ENCODE data around the gene SELENOV.
"Not testable (repeated sequence)": the region's sequence is repeated elsewhere in the genome, so short reads cannot be mapped to it uniquely, and the experiment has no call there.

Gene SELENOV, protein sequence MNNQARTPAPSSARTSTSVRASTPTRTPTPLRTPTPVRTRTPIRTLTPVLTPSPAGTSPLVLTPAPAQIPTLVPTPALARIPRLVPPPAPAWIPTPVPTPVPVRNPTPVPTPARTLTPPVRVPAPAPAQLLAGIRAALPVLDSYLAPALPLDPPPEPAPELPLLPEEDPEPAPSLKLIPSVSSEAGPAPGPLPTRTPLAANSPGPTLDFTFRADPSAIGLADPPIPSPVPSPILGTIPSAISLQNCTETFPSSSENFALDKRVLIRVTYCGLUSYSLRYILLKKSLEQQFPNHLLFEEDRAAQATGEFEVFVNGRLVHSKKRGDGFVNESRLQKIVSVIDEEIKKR

DNA sequence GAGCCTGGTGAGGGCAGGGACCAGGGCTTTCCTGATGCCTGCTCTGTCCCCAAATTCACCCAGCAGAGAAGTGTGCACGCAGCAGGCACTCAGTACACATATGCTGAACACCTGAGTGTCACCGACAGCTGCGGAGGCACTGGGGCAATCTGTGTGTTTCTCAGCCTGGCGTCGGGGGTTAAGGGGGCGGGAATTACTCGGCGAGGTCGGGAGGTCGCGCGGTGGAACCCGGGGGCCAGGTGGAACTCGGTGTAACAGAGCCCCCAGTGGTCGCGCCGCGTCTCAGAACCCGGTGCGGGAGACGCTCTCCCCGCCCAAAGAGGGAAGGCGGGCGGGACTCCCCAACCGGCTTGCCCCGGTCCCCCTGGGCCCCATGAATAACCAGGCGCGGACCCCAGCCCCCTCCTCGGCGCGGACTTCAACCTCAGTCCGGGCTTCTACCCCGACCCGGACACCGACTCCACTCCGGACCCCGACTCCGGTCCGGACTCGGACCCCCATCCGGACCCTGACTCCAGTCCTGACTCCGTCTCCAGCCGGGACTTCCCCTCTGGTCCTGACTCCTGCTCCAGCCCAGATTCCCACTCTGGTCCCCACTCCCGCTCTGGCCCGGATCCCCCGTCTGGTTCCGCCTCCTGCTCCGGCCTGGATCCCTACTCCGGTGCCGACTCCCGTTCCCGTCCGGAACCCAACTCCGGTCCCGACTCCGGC is at the start of gene SELENOV:
Gene SELENOV (plus strand): TSS at position 300 of the 711 bp plus-strand sequence. CDS start 74 bp downstream, at position 374.
- Mint-ChIP-seq H3K36me3 (ENCODE audit: low read depth) (no peaks in the 10 kb centered on the region), H3K27me3 (peaks cover 48% of the 10 kb centered on the region), H3K4me3 (peak within 1 kb of the TSS; percentile 64), H3K9me3 (no peaks in the 10 kb centered on the region), H3K27ac (no peak within 1 kb of the TSS), H3K4me1 (peaks cover 8% of the 10 kb centered on the region)
- DNase-seq: peak; percentile 34
- peak; percentile 50 for ATAC-seq

DNA sequence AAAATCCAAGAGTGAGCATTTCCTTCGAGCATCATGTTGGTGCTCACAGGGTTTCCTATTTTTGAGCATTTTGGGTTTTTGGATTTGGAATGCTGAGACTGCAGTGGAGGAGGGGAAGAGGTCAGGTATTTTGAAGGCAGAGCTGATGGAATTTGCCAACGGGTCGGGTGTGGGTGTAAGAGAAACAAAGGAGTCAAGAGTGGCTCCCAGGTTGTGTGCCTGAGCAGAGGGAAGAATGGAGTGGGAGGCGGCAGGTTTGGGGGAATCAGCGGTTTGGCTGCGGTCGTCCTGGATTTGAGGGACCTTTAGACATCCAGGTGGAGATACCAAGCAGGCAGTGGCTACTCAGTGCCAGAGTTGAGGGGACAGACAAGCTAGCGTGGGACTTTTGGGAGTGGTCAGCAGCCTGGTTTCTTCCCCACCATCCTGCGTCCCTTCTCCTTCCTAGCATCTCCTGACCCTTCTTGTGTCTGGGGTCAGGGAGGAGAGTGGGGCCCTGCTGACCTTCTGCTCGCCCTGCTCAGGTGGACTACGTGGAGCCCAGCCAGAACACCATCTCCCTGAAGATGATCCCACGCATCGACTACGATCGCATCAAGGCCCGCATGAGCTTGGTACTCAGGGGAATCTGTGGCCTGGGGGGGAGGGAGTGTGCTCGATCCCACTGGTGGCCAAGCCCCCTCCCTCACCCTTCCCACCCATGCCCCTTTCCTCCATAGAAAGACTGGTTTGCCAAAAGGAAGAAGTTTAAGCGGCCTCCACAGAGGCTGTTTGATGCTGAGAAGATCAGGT is 48.8 kb upstream of the SELENOV start:
- peak overlapping the region; percentile 54 for H3K27ac Mint-ChIP-seq
- DNase-seq (no peak), ATAC-seq (no peak)
- H3K36me3 Mint-ChIP-seq (ENCODE audit: low read depth): peaks cover 57% of the 10 kb centered on the region
- H3K27me3 Mint-ChIP-seq: no peaks in the 10 kb centered on the region
- H3K9me3 Mint-ChIP-seq: no peaks in the 10 kb centered on the region
- H3K4me3 Mint-ChIP-seq: no peak overlapping the region
- H3K4me1 Mint-ChIP-seq: peaks cover 21% of the 10 kb centered on the region

DNA sequence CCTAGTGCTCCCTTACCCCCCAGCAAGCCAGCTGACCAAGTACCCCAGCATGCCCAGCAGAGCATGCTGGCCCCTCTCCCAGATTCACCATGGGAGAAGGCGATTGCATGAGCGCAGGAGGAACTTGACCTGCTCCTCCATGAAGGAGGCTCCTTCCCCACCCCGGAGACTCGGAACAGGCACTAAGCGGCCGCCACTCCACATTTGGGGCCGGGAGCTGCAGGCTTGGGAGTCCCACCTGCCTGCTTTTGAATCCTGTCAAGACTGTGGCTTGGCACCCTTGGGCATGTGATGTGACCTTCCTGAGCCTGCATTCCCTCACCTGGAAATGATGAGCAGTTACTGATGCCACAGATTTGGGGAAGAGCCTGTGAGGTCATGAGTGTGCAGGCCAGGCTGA is 47.0 kb upstream of the SELENOV start:
- ATAC-seq: no peak
- DNase-seq: no peak
- Mint-ChIP-seq H3K27me3 (no peaks in the 10 kb centered on the region), H3K27ac (peak overlapping the region; percentile 69), H3K9me3 (no peaks in the 10 kb centered on the region), H3K4me1 (peaks cover 33% of the 10 kb centered on the region), H3K36me3 (ENCODE audit: low read depth) (peaks cover 67% of the 10 kb centered on the region), H3K4me3 (no peak overlapping the region)

DNA sequence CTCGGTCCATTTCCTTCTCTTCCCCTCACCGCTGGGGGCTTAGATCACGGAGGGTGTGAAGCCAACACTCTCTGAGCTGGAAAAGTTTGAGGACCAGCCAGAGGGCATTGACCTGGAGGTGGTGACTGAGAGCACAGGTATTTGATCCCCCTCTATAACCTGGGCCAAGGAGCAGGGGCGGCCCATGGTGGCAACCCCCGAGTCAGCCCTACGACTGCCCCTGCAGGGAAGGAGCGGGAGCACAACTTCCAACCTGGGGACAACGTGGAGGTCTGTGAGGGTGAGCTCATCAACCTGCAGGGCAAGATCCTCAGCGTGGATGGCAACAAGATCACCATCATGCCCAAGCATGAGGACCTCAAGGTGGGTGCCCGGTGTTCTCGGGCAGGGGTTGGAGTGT is 45.9 kb upstream of the SELENOV start:
- Mint-ChIP-seq H3K36me3 (ENCODE audit: low read depth) (peaks cover 61% of the 10 kb centered on the region), H3K4me1 (peaks cover 33% of the 10 kb centered on the region), H3K4me3 (no peak overlapping the region), H3K27ac (peak overlapping the region; percentile 67), H3K9me3 (no peaks in the 10 kb centered on the region), H3K27me3 (no peaks in the 10 kb centered on the region)
- no peak for DNase-seq
- ATAC-seq: no peak

DNA sequence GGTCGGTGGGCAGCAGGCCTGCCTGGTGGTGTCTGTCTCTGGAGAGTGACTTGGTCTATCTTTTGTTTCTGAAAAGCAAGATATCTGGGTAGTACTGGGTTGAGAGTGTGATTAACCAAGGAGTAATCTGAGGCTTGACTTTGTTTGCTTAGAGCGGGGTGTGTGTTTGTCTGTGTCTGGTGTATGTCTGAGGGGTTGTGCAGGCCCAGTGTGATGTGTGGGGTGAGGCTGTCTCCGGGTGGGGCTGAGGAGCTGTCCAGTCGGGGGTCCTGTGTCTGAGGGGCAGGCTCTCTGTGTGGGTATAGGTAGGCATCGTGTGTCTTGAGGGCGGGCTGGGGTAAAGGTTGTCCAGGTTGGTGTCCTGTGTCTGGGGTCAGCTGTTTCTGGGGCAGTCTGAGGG is 45.4 kb upstream of the SELENOV start:
- peaks cover 33% of the 10 kb centered on the region for H3K4me1 Mint-ChIP-seq
- peak overlapping the region; percentile 67 for H3K27ac Mint-ChIP-seq
- DNase-seq (no peak), ATAC-seq (no peak)
- H3K27me3 Mint-ChIP-seq: no peaks in the 10 kb centered on the region
- H3K4me3 Mint-ChIP-seq: no peak overlapping the region
- peaks cover 64% of the 10 kb centered on the region for H3K36me3 Mint-ChIP-seq (ENCODE audit: low read depth)
- H3K9me3 Mint-ChIP-seq: no peaks in the 10 kb centered on the region

DNA sequence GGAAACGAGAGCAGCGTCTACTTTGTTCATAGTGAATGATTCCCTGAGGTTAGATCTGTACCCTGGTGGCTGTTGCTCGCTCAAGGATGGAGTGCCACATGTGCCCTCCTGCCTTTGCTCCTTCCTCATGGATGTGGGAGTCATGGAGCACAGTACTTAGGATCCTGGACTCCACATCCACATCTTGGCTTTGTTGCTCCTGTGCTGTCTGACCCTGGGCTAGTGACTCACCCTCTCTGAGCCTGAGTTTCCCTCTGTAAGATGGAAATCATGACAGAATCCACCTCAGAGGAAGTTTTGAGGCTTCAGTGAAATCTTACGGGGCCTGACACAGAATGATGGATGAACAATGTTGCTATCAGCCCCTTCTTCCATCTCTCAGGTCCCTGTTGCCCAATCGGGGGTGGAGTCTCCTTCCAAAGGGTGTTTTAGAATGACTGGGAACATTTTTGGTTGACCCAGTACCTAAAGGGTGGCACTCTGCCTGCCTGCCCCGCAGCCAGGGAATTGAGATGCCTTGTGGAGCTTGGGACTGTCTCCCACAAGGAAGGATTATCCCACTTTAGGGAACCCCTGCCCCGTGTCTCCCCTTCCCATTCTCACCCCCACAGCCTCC is 44.1 kb upstream of the SELENOV start:
- no peaks in the 10 kb centered on the region for H3K27me3 Mint-ChIP-seq
- ATAC-seq (peak; percentile 84), DNase-seq (no peak)
- peaks cover 62% of the 10 kb centered on the region for H3K36me3 Mint-ChIP-seq (ENCODE audit: low read depth)
- peaks cover 33% of the 10 kb centered on the region for H3K4me1 Mint-ChIP-seq
- H3K27ac Mint-ChIP-seq: peak overlapping the region; percentile 90
- no peaks in the 10 kb centered on the region for H3K9me3 Mint-ChIP-seq
- H3K4me3 Mint-ChIP-seq: no peak overlapping the region

DNA sequence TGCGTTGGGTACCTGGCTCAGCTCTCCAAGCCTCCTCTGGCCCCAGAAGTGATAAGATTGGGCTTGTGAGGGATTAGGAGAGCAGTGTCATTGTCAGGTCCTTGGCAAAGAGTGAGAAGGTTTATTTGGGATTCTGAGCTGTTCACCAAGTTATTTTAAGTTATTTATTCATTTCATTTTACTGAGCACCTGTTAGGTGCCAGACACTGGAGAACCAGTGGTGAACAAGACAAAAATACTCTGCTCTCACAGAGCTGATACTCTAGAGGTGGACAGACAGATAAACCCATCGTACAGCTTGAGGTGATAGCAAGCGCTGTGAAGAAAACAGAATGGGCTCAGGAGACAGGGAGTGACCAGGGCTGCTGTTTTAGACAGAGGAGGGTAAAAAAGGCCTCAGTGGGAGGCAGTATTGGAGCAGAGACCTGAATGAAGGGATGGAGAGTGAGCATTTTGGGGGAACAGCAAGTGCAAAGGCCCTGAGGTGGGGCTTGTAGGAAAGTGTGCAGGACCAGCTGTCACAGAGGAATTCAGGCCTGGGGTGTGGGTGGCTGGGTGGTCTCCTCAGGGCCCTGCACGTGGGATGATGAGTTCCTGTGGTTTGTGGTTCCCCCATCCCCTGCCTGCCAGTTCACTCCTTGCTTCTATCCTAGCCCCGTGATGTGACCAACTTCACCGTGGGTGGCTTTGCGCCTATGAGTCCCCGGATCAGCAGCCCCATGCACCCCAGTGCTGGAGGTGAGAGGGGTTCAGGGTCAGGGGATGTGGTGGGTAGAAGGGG is 43.0 kb upstream of the SELENOV start:
- peak; percentile 35 for DNase-seq
- peaks cover 60% of the 10 kb centered on the region for H3K36me3 Mint-ChIP-seq (ENCODE audit: low read depth)
- ATAC-seq: no peak
- no peaks in the 10 kb centered on the region for H3K27me3 Mint-ChIP-seq
- peaks cover 33% of the 10 kb centered on the region for H3K4me1 Mint-ChIP-seq
- peak overlapping the region; percentile 90 for H3K27ac Mint-ChIP-seq
- no peak overlapping the region for H3K4me3 Mint-ChIP-seq
- H3K9me3 Mint-ChIP-seq: no peaks in the 10 kb centered on the region

DNA sequence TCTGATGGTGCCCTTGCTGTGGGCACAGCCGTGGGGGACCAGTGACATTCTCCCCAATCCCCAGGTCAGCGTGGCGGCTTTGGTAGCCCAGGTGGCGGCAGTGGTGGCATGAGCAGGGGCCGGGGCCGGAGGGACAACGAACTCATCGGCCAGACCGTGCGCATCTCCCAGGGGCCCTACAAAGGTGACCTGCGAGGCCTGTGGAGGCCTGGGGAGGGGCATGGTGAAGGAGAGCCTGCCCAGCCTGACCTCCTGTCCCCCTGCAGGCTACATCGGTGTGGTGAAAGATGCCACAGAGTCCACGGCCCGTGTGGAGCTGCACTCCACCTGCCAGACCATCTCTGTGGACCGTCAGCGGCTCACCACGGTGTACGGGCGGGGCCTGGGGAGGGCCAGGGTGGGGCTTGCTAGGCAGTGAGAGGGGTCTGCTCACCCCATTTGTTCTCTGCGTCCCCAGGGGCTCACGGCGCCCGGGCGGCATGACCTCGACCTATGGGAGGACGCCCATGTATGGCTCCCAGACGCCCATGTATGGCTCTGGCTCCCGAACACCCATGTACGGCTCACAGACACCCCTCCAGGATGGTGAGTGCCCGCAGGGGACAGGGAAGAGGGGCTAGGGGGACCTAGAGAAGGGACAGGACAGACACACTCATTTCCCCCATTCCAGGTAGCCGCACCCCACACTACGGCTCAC is 42.0 kb upstream of the SELENOV start:
- no peak overlapping the region for H3K4me3 Mint-ChIP-seq

DNA sequence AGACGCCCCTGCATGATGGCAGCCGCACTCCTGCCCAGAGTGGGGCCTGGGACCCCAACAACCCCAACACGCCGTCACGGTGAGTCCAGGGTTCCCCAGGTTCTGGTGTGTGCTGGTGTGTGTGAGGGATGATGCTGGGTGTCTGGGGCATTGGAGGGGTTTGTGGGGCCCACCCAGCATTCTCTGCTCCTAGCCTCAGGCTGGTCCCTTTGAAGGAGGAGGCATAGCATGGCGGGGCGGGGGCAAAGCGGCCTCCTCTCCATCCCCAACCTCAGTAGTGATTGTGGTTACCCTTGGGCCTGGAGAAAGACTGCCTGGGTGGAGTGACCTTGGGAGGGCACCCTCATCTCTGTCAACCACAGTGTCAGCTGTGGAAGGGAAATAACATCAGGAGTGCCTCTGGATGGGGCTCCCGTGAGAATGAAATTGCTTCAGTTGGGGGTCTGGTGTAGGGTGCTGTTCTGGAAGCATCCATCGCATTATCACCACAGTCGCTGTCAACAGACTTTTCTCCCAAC is 41.4 kb upstream of the SELENOV start:
- Mint-ChIP-seq H3K9me3 (no peaks in the 10 kb centered on the region), H3K4me1 (peaks cover 33% of the 10 kb centered on the region), H3K27ac (no peak overlapping the region), H3K27me3 (no peaks in the 10 kb centered on the region), H3K4me3 (no peak overlapping the region), H3K36me3 (ENCODE audit: low read depth) (peaks cover 58% of the 10 kb centered on the region)
- DNase-seq (no peak), ATAC-seq (no peak)

More for the DNA sequence above, 42.0 kb upstream of the SELENOV start:
- peaks cover 62% of the 10 kb centered on the region for H3K36me3 Mint-ChIP-seq (ENCODE audit: low read depth)
- H3K4me1 Mint-ChIP-seq: peaks cover 33% of the 10 kb centered on the region
- H3K9me3 Mint-ChIP-seq: no peaks in the 10 kb centered on the region
- no peaks in the 10 kb centered on the region for H3K27me3 Mint-ChIP-seq
- ATAC-seq (no peak), DNase-seq (no peak)
- peak overlapping the region; percentile 90 for H3K27ac Mint-ChIP-seq

DNA sequence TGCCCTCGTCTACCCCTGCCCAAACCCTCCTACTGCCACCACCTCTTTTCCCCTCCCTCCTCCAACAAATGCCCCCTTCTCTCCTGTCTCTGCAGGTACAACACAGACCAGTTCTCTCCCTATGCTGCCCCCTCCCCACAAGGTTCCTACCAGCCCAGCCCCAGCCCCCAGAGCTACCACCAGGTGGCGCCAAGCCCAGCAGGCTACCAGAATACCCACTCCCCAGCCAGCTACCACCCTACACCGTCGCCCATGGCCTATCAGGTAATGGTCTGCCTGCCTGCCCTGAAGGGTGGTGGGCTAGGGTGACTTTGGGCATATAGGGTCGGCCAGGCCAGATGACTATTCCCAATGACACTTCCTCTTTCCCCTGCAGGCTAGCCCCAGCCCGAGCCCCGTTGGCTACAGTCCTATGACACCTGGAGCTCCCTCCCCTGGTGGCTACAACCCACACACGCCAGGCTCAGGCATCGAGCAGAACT is 40.8 kb upstream of the SELENOV start:
- ATAC-seq: peak; percentile 16
- Mint-ChIP-seq H3K27me3 (no peaks in the 10 kb centered on the region), H3K27ac (no peak overlapping the region), H3K4me1 (peaks cover 33% of the 10 kb centered on the region), H3K4me3 (no peak overlapping the region), H3K36me3 (ENCODE audit: low read depth) (peaks cover 52% of the 10 kb centered on the region), H3K9me3 (no peaks in the 10 kb centered on the region)
- peak; percentile 79 for DNase-seq

DNA sequence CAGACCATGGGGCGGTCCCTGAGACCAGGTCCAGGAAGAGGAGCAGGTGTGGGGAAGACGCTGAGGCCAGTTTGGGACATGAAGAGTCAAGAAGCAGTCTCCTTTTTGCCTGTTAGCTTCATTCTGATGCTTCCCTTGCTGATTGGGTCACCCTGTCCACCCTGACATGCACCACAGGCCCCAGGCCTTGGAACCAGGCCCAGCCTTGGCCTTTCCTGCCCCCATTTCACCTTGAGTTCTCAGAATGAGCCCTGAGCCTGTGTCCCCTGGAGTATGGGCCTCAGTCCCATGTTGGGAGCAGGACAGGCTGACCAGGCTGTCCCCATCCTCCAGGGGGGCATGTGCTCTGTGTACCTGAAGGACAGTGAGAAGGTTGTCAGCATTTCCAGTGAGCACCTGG is 39.2 kb upstream of the SELENOV start:
- H3K27me3 Mint-ChIP-seq: no peaks in the 10 kb centered on the region
- H3K27ac Mint-ChIP-seq: no peak overlapping the region
- peaks cover 37% of the 10 kb centered on the region for H3K36me3 Mint-ChIP-seq (ENCODE audit: low read depth)
- no peak for ATAC-seq
- DNase-seq: no peak
- H3K4me3 Mint-ChIP-seq: no peak overlapping the region
- peaks cover 28% of the 10 kb centered on the region for H3K4me1 Mint-ChIP-seq
- H3K9me3 Mint-ChIP-seq: no peaks in the 10 kb centered on the region

DNA sequence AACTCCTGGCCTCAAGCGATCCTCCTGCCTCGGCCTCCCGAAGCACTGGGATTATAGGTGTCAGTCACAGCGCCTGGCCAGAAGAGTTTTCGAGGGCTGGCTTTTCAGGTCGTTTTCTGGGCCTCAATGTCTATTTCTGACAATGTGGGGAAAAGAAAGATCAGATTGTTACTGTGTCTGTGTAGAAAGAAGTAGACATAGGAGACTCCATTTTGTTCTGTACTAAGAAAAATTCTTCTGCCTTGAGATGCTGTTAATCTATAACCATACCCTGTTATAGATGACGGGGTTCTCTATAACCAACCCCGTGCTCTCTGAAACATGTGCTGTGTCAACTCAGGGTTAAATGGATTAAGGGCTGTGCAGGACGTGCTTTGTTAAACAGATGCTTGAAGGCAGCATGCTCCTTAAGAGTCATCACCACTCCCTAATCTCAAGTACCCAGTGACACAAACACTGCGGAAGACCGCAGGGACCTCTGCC is 35.6 kb upstream of the SELENOV start:
- peaks cover 28% of the 10 kb centered on the region for H3K36me3 Mint-ChIP-seq (ENCODE audit: low read depth)
- not testable (repeated sequence) for H3K27me3 Mint-ChIP-seq, H3K27ac Mint-ChIP-seq, ATAC-seq, H3K4me3 Mint-ChIP-seq, DNase-seq, H3K9me3 Mint-ChIP-seq
- H3K4me1 Mint-ChIP-seq: peaks cover 25% of the 10 kb centered on the region

DNA sequence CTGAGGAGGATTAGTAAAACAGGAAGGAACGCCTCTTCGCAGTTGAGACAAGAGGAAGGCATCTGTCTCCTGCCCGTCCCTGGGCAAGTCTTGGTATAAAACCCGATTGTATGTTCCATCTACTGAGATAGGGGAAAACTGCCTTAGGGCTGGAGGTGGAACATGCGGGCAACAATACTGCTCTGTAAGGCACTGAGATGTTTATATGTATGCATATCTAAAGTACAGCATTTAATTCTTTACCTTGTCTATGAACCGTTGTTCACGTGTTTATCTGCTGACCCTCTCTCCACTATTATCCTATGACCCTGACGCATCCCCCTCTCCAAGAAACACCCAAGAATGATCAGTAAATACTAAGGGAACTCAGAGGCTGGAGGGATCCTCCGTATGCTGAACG is 35.0 kb upstream of the SELENOV start:
- Mint-ChIP-seq H3K4me1 (peaks cover 25% of the 10 kb centered on the region), H3K4me3 (peak overlapping the region; percentile 92), H3K27ac (peak overlapping the region; percentile 91), H3K36me3 (ENCODE audit: low read depth) (peaks cover 26% of the 10 kb centered on the region), H3K27me3 (no peaks in the 10 kb centered on the region), H3K9me3 (no peaks in the 10 kb centered on the region)
- DNase-seq (no peak), ATAC-seq (no peak)

Data from activated naive CD8-positive, alpha-beta T cell treated with anti-CD3 and anti-CD28 coated beads, Interleukin-2, amount 50 U/mL, for 24 hours (primary cell).